PFSK-1 (cell line): Measurements from ENCODE around the gene SPAG9.

ENCODE experiments used
- FOXP2 ChIP-seq: optimal IDR thresholded peaks from 2 replicates; pipeline ENCODE3; 2011; ENCODE audit warnings: borderline replicate concordance, control low read depth, inconsistent platforms; ENCODE audit not compliant: insufficient read depth; ENCODE audit errors: extremely low read length, extremely low read depth
- POLR2AphosphoS5 ChIP-seq: IDR thresholded peaks from 2 replicates; pipeline ENCODE4 v1.6.1; 2012; ENCODE audit warnings: low read depth, mild to moderate bottlenecking, control low read depth, low read length, moderate library complexity
- REST ChIP-seq, 2 experiments: IDR thresholded peaks; 2 replicates each; pipeline versions ENCODE4 v1.6.1 to v1.8.0; 2011 to 2012; ENCODE audit warnings: low read depth in 2 of 2, low read length in 2 of 2, control low read depth in 1 of 2, inconsistent platforms in 1 of 2, mild to moderate bottlenecking in 1 of 2, moderate library complexity in 1 of 2; ENCODE audit not compliant: insufficient read depth in 1 of 2
- SIN3A ChIP-seq: IDR thresholded peaks from 2 replicates; pipeline ENCODE4 v1.6.1; 2012; ENCODE audit warnings: mild to moderate bottlenecking, low read length, moderate library complexity, borderline replicate concordance; ENCODE audit not compliant: insufficient read depth
- TAF1 ChIP-seq: IDR thresholded peaks from 2 replicates; pipeline ENCODE4 v1.6.1; 2012; ENCODE audit warnings: low read length, control low read depth, borderline replicate concordance; ENCODE audit not compliant: insufficient read depth

DNA sequence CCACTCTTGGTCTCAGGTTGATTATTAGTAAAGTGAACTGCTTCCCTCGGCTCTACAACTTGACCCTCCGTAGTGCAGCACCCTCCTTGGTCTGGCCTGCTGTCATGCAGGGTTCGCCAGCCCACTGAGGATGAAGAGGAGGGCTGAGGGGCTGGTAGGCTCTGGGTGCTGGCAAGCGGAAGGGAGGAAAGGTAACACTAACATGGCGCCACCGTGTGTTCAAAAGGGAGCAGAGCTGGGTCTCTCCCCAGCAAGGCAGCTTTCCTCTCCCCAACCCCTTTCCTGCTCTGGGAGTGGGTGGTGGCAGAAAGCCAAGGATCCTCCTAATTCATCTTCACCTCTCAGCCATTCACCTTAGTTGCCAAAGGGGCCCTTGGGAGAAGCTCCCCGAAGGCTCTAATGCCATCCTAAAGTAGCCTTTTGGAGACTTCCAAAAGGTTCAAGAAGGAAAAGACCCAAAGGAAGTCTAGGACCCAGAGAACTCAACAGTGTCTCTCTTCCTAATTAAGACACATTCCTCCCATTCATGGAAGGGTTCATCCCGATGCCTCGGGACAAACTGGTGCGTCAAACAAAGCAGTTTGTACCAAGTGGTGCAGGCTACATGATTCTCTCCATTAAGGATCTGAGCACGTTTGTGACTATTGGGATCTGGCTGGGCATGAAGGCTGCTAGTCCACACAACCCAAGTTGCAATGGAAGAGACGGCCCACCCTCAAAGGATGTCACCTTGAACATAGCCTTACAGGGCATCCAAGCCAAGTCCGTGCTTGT, 163.7 kb downstream of the SPAG9 start:
- TF ChIP-seq POLR2AphosphoS5, result no peak
- TF ChIP-seq REST (IDR thresholded peaks at IDR 0.05; ENCODE audit: insufficient read depth in 1 of 2, low read depth in 2 of 2, low read length in 2 of 2), result no peak
- no peak for TF ChIP-seq SIN3A
- no peak for TF ChIP-seq TAF1
- TF ChIP-seq FOXP2, result no peak
